Neural progenitor cell (in vitro differentiated cells): ENCODE results near the gene STK39.

Experiments used
- CTCF ChIP-seq: fragments of 200-600 bp; sonication (generic); IDR thresholded peaks from 2 replicates; pipeline ENCODE4 v1.5.1; 2017; ENCODE audit warnings: antibody characterized with exemption, mild to moderate bottlenecking
- EZH2 ChIP-seq: fragments of 200-600 bp; sonication (generic); IDR thresholded peaks from 2 replicates; pipeline ENCODE4 v1.6.1; 2017; ENCODE audit warnings: antibody characterized with exemption, mild to moderate bottlenecking, moderate library complexity
- EZH2phosphoT487 ChIP-seq: fragments of 200-600 bp; sonication (generic); IDR thresholded peaks from 2 replicates; pipeline ENCODE4 v1.6.1; 2017; ENCODE audit warnings: antibody characterized with exemption

- TF ChIP-seq CTCF (no peak), EZH2phosphoT487 (no peak), EZH2 (no peak)
Measured at GRCh38 chr2:168231609-168232241, 15.7 kb downstream of the STK39 start.
